ENCODE results near the gene PDE9A. TPM values are rescaled to one million over a fixed set of nuclear protein-coding genes. Genes with fewer than 3 reads are reported as not detected.

The PDE9A gene
- total and polyA plus RNA-seq, 2 experiments from 2014 or later, result 26.5 to 31.1 TPM

Other genes with a start within 250 kb of the PDE9A start
- not detected in 2 replicates for gene UBASH3A, start 249.7 kb upstream of the PDE9A start, total RNA-seq (2014; rRNA removed; shearing (Covaris generic))
- not detected in 2 replicates for gene UBASH3A, start 249.7 kb upstream of the PDE9A start, polyA plus RNA-seq (2016; fragmentation: Nextera tagmentation; extraction: Ambion mirVana)
- gene RSPH1, start 157.4 kb upstream of the PDE9A start, total RNA-seq (2014; rRNA removed; shearing (Covaris generic)), result 0.12 TPM in 1 of 2 replicates, not detected in the other
- gene RSPH1, start 157.4 kb upstream of the PDE9A start, polyA plus RNA-seq (2016; fragmentation: Nextera tagmentation; extraction: Ambion mirVana), result 0.23 and 1.4 TPM in 2 replicates
- 25.2 and 30.3 TPM in 2 replicates for gene SLC37A1, start 139.8 kb upstream of the PDE9A start, total RNA-seq (2014; rRNA removed; shearing (Covaris generic))
- gene SLC37A1, start 139.8 kb upstream of the PDE9A start, polyA plus RNA-seq (2016; fragmentation: Nextera tagmentation; extraction: Ambion mirVana), result 11.0 and 14.0 TPM in 2 replicates
- gene WDR4, start 225.9 kb downstream of the PDE9A start, total RNA-seq (2014; rRNA removed; shearing (Covaris generic)), result 50.2 TPM in 2 replicates
- 20.3 and 22.5 TPM in 2 replicates for gene WDR4, start 225.9 kb downstream of the PDE9A start, polyA plus RNA-seq (2016; fragmentation: Nextera tagmentation; extraction: Ambion mirVana)
- gene NDUFV3, start 239.7 kb downstream of the PDE9A start, total RNA-seq (2014; rRNA removed; shearing (Covaris generic)), result 42.4 and 51.5 TPM in 2 replicates
- gene NDUFV3, start 239.7 kb downstream of the PDE9A start, polyA plus RNA-seq (2016; fragmentation: Nextera tagmentation; extraction: Ambion mirVana), result 71.2 and 75.5 TPM in 2 replicates